RPMI7951 (cell line): ENCODE data around the gene SECISBP2L. TPM values are rescaled to one million over a fixed set of nuclear protein-coding genes. Genes with fewer than 3 reads are reported as not detected.

Source experiments
- DNase-seq: peaks from one replicate; pipeline ENCODE4 v3.0.0-alpha.2; 2012; ENCODE audit warnings: low read depth
- total RNA-seq: library from RNA; depleted of rRNA; stranded (reverse); fragments of >200 nt; shearing (Covaris generic); gene quantifications from 2 replicates; pipeline ENCODE4 v1.2.3, GENCODE V29; 2014

Gene SECISBP2L
- total RNA-seq, 1 experiment from 2014 or later: 30.4 TPM

GRCh38 chr15:48999314-48999713, 46.9 kb downstream of the SECISBP2L start:
- DNase-seq: no peak

GRCh38 chr15:48996276-48996675, 50.0 kb downstream of the SECISBP2L start:
- no peak for DNase-seq

- DNase-seq: no peak
Measured at GRCh38 chr15:48993380-48993779, 52.9 kb downstream of the SECISBP2L start.

- DNase-seq: no peak
Measured at GRCh38 chr15:48992545-48992944, 53.7 kb downstream of the SECISBP2L start.

GRCh38 chr15:48992096-48992495, 54.1 kb downstream of the SECISBP2L start:
- no peak for DNase-seq

- DNase-seq: no peak
Measured at GRCh38 chr15:48989170-48989569, 57.1 kb downstream of the SECISBP2L start.

- no peak for DNase-seq
Measured at GRCh38 chr15:48987142-48987541, 59.1 kb downstream of the SECISBP2L start.

GRCh38 chr15:48986240-48986639, 60.0 kb downstream of the SECISBP2L start:
- DNase-seq: no peak

GRCh38 chr15:48985516-48985915, 60.7 kb downstream of the SECISBP2L start:
- DNase-seq: no peak

- DNase-seq: no peak
Measured at GRCh38 chr15:48984811-48985352, 61.4 kb downstream of the SECISBP2L start.

- no peak for DNase-seq
Measured at GRCh38 chr15:48984021-48984710, 62.1 kb downstream of the SECISBP2L start.

- DNase-seq: no peak
Measured at GRCh38 chr15:48983300-48983699, 62.9 kb downstream of the SECISBP2L start.

- peak; percentile 40 for DNase-seq
Measured at GRCh38 chr15:48981941-48982340, 64.3 kb downstream of the SECISBP2L start.

GRCh38 chr15:48978638-48979037, 67.6 kb downstream of the SECISBP2L start:
- DNase-seq: no peak

GRCh38 chr15:48976444-48977088, 69.7 kb downstream of the SECISBP2L start:
- DNase-seq: no peak

- peak; percentile 85 for DNase-seq
Measured at GRCh38 chr15:48975472-48976419, 70.5 kb downstream of the SECISBP2L start.

- DNase-seq: peak; percentile 58
Measured at GRCh38 chr15:48974882-48975281, 71.4 kb downstream of the SECISBP2L start.

- DNase-seq: no peak
Measured at GRCh38 chr15:48972750-48973503, 73.3 kb downstream of the SECISBP2L start.

GRCh38 chr15:48970926-48971325, 75.3 kb downstream of the SECISBP2L start:
- peak; percentile 49 for DNase-seq

- no peak for DNase-seq
Measured at GRCh38 chr15:48968066-48968465, 78.2 kb downstream of the SECISBP2L start.

- DNase-seq: no peak
Measured at GRCh38 chr15:48967336-48967735, 78.9 kb downstream of the SECISBP2L start.
